K562 (cell line): ENCODE measurements around the gene POMT2. TPM values are rescaled to one million over a fixed set of nuclear protein-coding genes. Genes with fewer than 3 reads are reported as not detected.

ENCODE experiments used
- ATAC-seq: fragments of 200-7000 bp; cut with Tn5 transposase; 3 replicates; pipeline ENCODE4 v1.9.1; 2020; ENCODE audit warnings: moderate library complexity
- BruUV-seq: library from RNA; stranded (reverse); fragments of 400-500 nt; replicated peaks from 2 replicates; lab custom pipeline; 2021; lab: Mats Ljungman, UMichigan
- CTCF ChIA-PET: fragments of 300-600 bp; formaldehyde crosslinking; extraction: SDS; loops from one replicate; lab custom pipeline; 2021; ENCODE audit warnings: low intra/inter-chr PET ratio; lab: Yijun Ruan, JAX
- POLR2A ChIA-PET: fragments of 300-600, 350-650 bp; sonication (Branson Sonifier 250); formaldehyde crosslinking; extraction: SDS; loops from one replicate; lab custom pipeline; 2021; ENCODE audit warnings: antibody characterized with exemption, inconsistent platforms; lab: Yijun Ruan, JAX
- DNase-seq, 4 experiments: peaks; one replicate each; pipeline versions ENCODE4 v3.0.0 to v3.0.0-alpha.2; 2011 to 2018; ENCODE audit warnings: low spot score in 3 of 4, mixed read lengths in 3 of 4; ENCODE audit errors: extremely low read depth in 1 of 4
- FAIRE-seq: peaks from 2 replicates; lab custom pipeline; 2011; peaks lifted over from hg19 to GRCh38; lab: Jason Lieb, UNC
- H2AFZ ChIP-seq: 2 replicates; pipeline ENCODE4 v1.6.0; 2011; ENCODE audit warnings: low read depth, low read length, control low read depth, inconsistent platforms
- H3K27ac ChIP-seq: fragments of 200-600 bp; 3 replicates; pipeline ENCODE4 v1.8.0; 2011; ENCODE audit warnings: low read depth, mild to moderate bottlenecking, control low read depth, inconsistent platforms, low read length, moderate library complexity, mixed read lengths; ENCODE audit errors: extremely low read depth
- H3K27me3 ChIP-seq, 2 experiments: fragments of 300-600 bp in 1 of 2; 2 replicates in 1 of 2; 3 replicates in 1 of 2; pipeline versions ENCODE4 v1.6.0 to v1.8.0; 2011; ENCODE audit warnings: inconsistent platforms in 2 of 2, low read length in 2 of 2, mild to moderate bottlenecking in 1 of 2, mixed read lengths in 1 of 2, moderate library complexity in 1 of 2; ENCODE audit not compliant: control insufficient read depth in 2 of 2, insufficient read depth in 2 of 2
- H3K36me3 ChIP-seq: fragments of 300-600 bp; 3 replicates; pipeline ENCODE4 v1.8.0; 2011; ENCODE audit warnings: mild to moderate bottlenecking, low read length, inconsistent platforms; ENCODE audit not compliant: control insufficient read depth, insufficient read depth
- H3K4me1 ChIP-seq, 2 experiments: fragments of 200-600 bp in 1 of 2; replicated peaks in 1 of 2; 2 replicates in 1 of 2; 3 replicates in 1 of 2; pipeline versions ENCODE4 v1.5.1 to v1.8.0; 2011; ENCODE audit warnings: inconsistent platforms in 2 of 2, low read length in 2 of 2, mild to moderate bottlenecking in 1 of 2, mixed read lengths in 1 of 2, moderate library complexity in 1 of 2; ENCODE audit not compliant: control insufficient read depth in 2 of 2, insufficient read depth in 2 of 2
- H3K4me2 ChIP-seq: 2 replicates; pipeline ENCODE4 v1.6.1; 2011; ENCODE audit warnings: low read length, control low read depth, inconsistent platforms, mixed read lengths; ENCODE audit not compliant: insufficient read depth
- H3K4me3 ChIP-seq: fragments of 200-600 bp; sonication (generic), shearing (Covaris generic); 2 replicates; pipeline ENCODE4 v1.5.1; 2016; ENCODE audit warnings: control low read depth, inconsistent platforms
- H3K79me2 ChIP-seq: fragments of 200-600 bp; 3 replicates; pipeline ENCODE4 v1.8.0; 2011; ENCODE audit warnings: low read length, inconsistent platforms; ENCODE audit not compliant: control insufficient read depth, insufficient read depth
- H3K9ac ChIP-seq, 2 experiments: 2 replicates each; pipeline versions ENCODE4 v1.6.0 to v1.6.1; 2011; ENCODE audit warnings: low read depth in 2 of 2, low read length in 2 of 2, control low read depth in 1 of 2, inconsistent platforms in 1 of 2, mild to moderate bottlenecking in 1 of 2, mixed read lengths in 1 of 2; ENCODE audit not compliant: insufficient read depth in 1 of 2
- H3K9me1 ChIP-seq: one replicate; pipeline ENCODE4 v1.6.0; 2011; ENCODE audit warnings: inconsistent platforms, mild to moderate bottlenecking, low read length, moderate library complexity; ENCODE audit not compliant: control insufficient read depth, insufficient read depth
- H3K9me3 ChIP-seq: replicated peaks from 2 replicates; pipeline ENCODE4 v1.5.1; 2011; ENCODE audit warnings: low read depth, low read length, inconsistent platforms; ENCODE audit not compliant: control insufficient read depth, insufficient read depth
- H4K20me1 ChIP-seq: replicated peaks from 2 replicates; pipeline ENCODE4 v1.6.1; 2011; ENCODE audit warnings: low read length, inconsistent platforms, mixed read lengths; ENCODE audit not compliant: control insufficient read depth, insufficient read depth
- KHSRP ChIP-seq: fragments of 450-650 bp; IDR thresholded peaks from 2 replicates; pipeline ENCODE4 v1.6.1; 2017
- SRSF1 ChIP-seq: fragments of 200-400 bp; formaldehyde crosslinking; IDR thresholded peaks from 2 replicates; pipeline ENCODE4 v1.6.1; 2017; ENCODE audit warnings: mild to moderate bottlenecking, low read depth, low read length, moderate library complexity
- SRSF9 ChIP-seq: fragments of 200-400 bp; formaldehyde crosslinking; IDR thresholded peaks from 2 replicates; pipeline ENCODE4 v1.6.1; 2017; ENCODE audit warnings: low read depth, low read length, borderline replicate concordance
- TCFL5 ChIP-seq: fragments of 250-450 bp; sonication (Bioruptor Pico); conservative IDR thresholded peaks from 2 replicates; pipeline ENCODE4 v1.6.1; 2021; ENCODE audit warnings: mild to moderate bottlenecking, moderate library complexity, matching md5 sums
- WGBS: fragments of 100-300 bp; shearing (Covaris generic); methylation state at CpG from one replicate; pipeline ENCODE4 v1.1.6; 2016; ENCODE audit warnings: low coverage, mixed read lengths; ENCODE audit not compliant: insufficient coverage; ENCODE audit errors: missing lambda C conversion rate; 5-methylcytosine and 5-hydroxymethylcytosine counted together
- in situ Hi-C: fragments of 300-500 bp; cut with MboI; formaldehyde crosslinking; loops from 4 replicates; pipeline ENCODE4 v1.15.0; 2018; ENCODE audit warnings: inconsistent platforms, mixed read lengths
- intact Hi-C: fragments of 100-400 bp; cut with micrococcal nuclease; formaldehyde crosslinking; loops from 2 replicates; pipeline ENCODE4 v1.14.2; 2022
- polyA plus RNA-seq, 8 experiments: library from polyadenylated mRNA; depleted of rRNA in 4 of 8; stranded (reverse) in 5 of 8; unstranded in 3 of 8; fragments of >200 nt; fragmentation: Nextera tagmentation in 2 of 8; fragmentation: Illumina TruSeq in 1 of 8; extraction: Ambion mirVana in 2 of 8; extraction: Trizol in 1 of 8; gene quantifications; 2 replicates each; pipeline versions ENCODE4 v1.2.1 to v1.2.3, GENCODE V29; 2011 to 2014; ENCODE audit warnings: inconsistent platforms in 1 of 8, missing spikeins in 1 of 8
- total RNA-seq, 7 experiments: library from RNA; depleted of rRNA in 6 of 7; stranded (reverse); fragments of >200 nt in 6 of 7; fragmentation: Illumina TruSeq in 2 of 7; extraction: Trizol in 2 of 7; gene quantifications; 2 replicates each; pipeline versions ENCODE4 v1.2.1 to v1.2.3, GENCODE V29; 2011 to 2021; ENCODE audit warnings: low replicate concordance in 1 of 7

Gene POMT2
- total and polyA plus RNA-seq, 9 of the 15 experiments (the other 6 are each of a cell fraction or from before 2014, with no cell fraction given) = 0.39 to 16.6 (median 7.8) TPM

DNA sequence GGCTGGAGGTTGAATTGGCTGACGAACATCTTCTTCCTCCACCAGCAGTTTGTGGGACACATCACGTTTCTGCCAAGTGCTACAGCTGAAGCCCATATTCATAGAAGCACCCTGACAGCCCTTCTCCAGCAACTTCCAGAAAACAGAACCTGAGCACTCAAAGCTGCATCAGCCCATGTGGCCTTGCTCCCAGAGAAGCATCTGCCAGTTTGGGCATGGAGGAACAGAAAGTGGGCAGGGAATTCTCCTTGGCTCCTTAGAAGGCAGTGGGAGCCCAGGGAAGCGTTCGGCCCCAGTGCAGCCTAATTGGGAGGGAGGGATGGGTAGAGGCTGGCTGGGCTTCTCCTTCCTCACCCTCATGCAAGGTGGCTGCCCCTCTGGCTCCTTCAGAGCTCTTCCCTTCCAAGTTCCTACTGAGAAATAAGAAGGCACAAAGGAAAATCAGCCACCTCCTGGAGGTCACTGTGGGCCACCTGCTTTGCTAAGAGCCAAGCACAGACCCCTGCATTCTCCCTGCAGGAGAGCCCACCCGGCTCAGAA lies 45.6 kb downstream of the POMT2 start (continued):
- TF ChIP-seq TCFL5 (CRISPR knock-in tag) = no peak
- TF ChIP-seq, all 486 proteins: peak for 0

DNA sequence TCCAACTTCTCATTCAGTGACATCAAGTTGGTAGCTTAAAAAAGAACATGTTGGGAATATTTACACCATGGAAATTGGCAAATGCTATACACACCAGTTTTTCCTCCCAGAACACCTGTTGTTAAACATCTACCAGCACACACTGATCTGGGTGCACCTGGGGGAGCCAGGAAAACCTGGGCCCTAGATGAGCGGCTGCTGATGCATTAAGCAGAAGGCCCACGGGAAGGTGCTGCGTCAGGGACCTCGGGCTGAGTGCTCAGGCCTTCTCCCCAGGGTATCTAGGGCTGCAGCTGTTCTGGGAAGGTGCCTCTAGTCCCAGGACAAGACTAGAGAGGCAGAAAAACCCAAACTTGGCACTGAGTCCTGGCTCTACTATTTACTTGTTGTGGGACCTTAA lies 46.9 kb downstream of the POMT2 start:
- Histone ChIP-seq H3K27ac (no peak overlapping the region), H3K27me3 (peaks cover 0 to 16% of the 10 kb centered on the region in 2 experiments; a peak in 2 of 5 replicates), H2AFZ (no peak overlapping the region), H3K4me1 (peaks cover 0 to 14% of the 10 kb centered on the region in 2 experiments; a peak in 2 of 5 replicates), H3K36me3 (no peaks in the 10 kb centered on the region), H3K4me3 (no peak overlapping the region), H3K9me1 (no peaks in the 10 kb centered on the region), H3K79me2 (no peaks in the 10 kb centered on the region), H3K9ac (no peak overlapping the region), H3K9me3 (no peaks in the 10 kb centered on the region), H3K4me2 (no peak overlapping the region), H4K20me1 (no peaks in the 10 kb centered on the region)
- intact Hi-C loops (no loop called here), in situ Hi-C loops (no loop called here)
- 0% methylated on average over 4 of the region's 4 CpGs for WGBS
- no peak for DNase-seq
- BruUV-seq = no TSS peak
- ChIA-PET POLR2A (no interaction called here), CTCF (no interaction called here)
- no peak for ATAC-seq
- no peak for FAIRE-seq
- TF ChIP-seq KHSRP = no peak
- no peak for TF ChIP-seq SRSF1

DNA sequence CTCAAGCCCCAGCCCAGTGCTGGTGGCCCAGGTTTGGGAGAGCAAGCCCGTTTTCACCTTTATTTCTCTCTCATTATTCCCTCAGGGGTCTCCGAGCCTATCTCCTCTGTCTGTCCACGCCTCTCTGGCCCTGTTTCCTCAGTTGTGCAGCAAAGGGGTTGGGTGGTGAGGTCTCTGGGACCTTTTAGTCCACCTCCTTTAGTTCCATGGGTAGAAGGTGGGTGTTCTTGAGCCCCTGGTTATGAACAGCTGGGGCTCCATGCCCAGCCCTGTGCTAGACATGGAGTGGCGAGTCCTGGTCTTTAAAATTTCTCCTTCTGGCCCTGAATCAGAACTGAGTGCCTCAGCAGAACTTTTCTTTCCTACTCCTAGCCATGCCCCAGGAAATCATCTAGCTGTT lies 48.4 kb downstream of the POMT2 start:
- H3K36me3 ChIP-seq = no peaks in the 10 kb centered on the region
- intact Hi-C loops = no loop called here
- TF ChIP-seq SRSF9 = no peak
- TF ChIP-seq, all 486 proteins: peak for 0
- CTCF ChIA-PET = no interaction called here
- no peaks in the 10 kb centered on the region for H3K9me1 ChIP-seq
- no peaks in the 10 kb centered on the region for H3K9me3 ChIP-seq
- no peaks in the 10 kb centered on the region for H4K20me1 ChIP-seq
- DNase-seq (no peak), FAIRE-seq (no peak), ATAC-seq (no peak)
- in situ Hi-C loops = no loop called here
- no TSS peak for BruUV-seq
- 15% methylated on average over 4 of the region's 4 CpGs for WGBS
- H2AFZ ChIP-seq = no peak overlapping the region
- H3K27me3 ChIP-seq = peaks cover 0 to 17% of the 10 kb centered on the region in 2 experiments; a peak in 2 of 5 replicates
- no peak overlapping the region for H3K4me2 ChIP-seq
- no peak overlapping the region for H3K27ac ChIP-seq
- H3K79me2 ChIP-seq = no peaks in the 10 kb centered on the region
- no peak overlapping the region for H3K4me3 ChIP-seq
- peaks cover 0 to 14% of the 10 kb centered on the region in 2 experiments; a peak in 2 of 5 replicates for H3K4me1 ChIP-seq
- POLR2A ChIA-PET = no interaction called here
- H3K9ac ChIP-seq = no peak overlapping the region
